Spleen (tissue), 7 donors: ENCODE measurements around the gene TSFM.
A peak's percentile ranks its signal among the peaks of the same experiment; 100 is the strongest.

ENCODE experiments used
- CTCF ChIP-seq, 11 experiments: fragments of 200-600 bp in 7 of 11; fragments of 450-650 bp in 4 of 11; sonication (generic) in 4 of 11; IDR thresholded peaks in 8 of 11; conservative IDR thresholded peaks in 3 of 11; 1 replicate in 7 of 11; 2 replicates in 4 of 11; pipeline versions ENCODE4 v1.4.0 to v1.8.0; 2016 to 2021; ENCODE audit warnings: antibody characterized with exemption in 11 of 11, inconsistent platforms in 4 of 11, mild to moderate bottlenecking in 1 of 11
- POLR2A ChIP-seq, 3 donors: fragments of 450-650 bp; IDR thresholded peaks; one replicate each; pipeline ENCODE4 v1.5.1; 2017; ENCODE audit warnings: antibody characterized with exemption in 3 of 3, mild to moderate bottlenecking in 1 of 3
- donor health status: DM: no; HTN: no; CAD: no; lungs with moderate emphysema.
- donor health status: DM: no; HTN: no; CAD: no.
- donor health status: DM: no; HTN: no; CAD: no.

- TF ChIP-seq CTCF (IDR thresholded peaks at IDR 0.05 in 8 of 11, conservative IDR thresholded peaks at IDR 0.05 in 3 of 11) (peak in 1 of 11 experiments; percentile 10), POLR2A (IDR thresholded peaks at IDR 0.05) (no peak)
These were observed 9.9 kb upstream of the TSFM start, which contains the start of gene EEF1AKMT3 for GRCh38 chr12:57772429-57773322.
